GM12878 (cell line): ENCODE data around the gene CHRDL1. TPM values are rescaled to one million over a fixed set of nuclear protein-coding genes. Genes with fewer than 3 reads are reported as not detected.

Experiments used
- ATF2 ChIP-seq: IDR thresholded peaks from 2 replicates; pipeline ENCODE4 v1.6.1; 2012; ENCODE audit warnings: low read length, inconsistent platforms
- CBFB ChIP-seq: IDR thresholded peaks from 2 replicates; pipeline ENCODE4 v1.6.1; 2016; ENCODE audit warnings: antibody characterized with exemption, low read depth
- CEBPB ChIP-seq, 2 experiments: fragments of 150-350 bp in 1 of 2; IDR thresholded peaks; 2 replicates each; pipeline ENCODE4 v1.6.1; 2012 to 2014; ENCODE audit warnings: low read depth in 2 of 2, low read length in 2 of 2, borderline replicate concordance in 1 of 2, inconsistent platforms in 1 of 2
- CHD4 ChIP-seq: fragments of 200-600 bp; sonication (generic); IDR thresholded peaks from 2 replicates; pipeline ENCODE4 v1.6.1; 2016; ENCODE audit warnings: mild to moderate bottlenecking
- CREM ChIP-seq: IDR thresholded peaks from 2 replicates; pipeline ENCODE4 v1.6.1; 2014; ENCODE audit warnings: antibody characterized with exemption, low read depth
- EED ChIP-seq: sonication (generic); IDR thresholded peaks from 2 replicates; pipeline ENCODE4 v1.6.1; 2016; ENCODE audit warnings: antibody characterized with exemption, low read depth
- EP300 ChIP-seq, 2 experiments: fragments of 150-350 bp in 1 of 2; IDR thresholded peaks; 2 replicates each; pipeline ENCODE4 v1.6.1; 2011 to 2012; ENCODE audit warnings: low read depth in 2 of 2, low read length in 2 of 2, borderline replicate concordance in 1 of 2, improper control_type of control experiment in 1 of 2, inconsistent platforms in 1 of 2; ENCODE audit not compliant: control insufficient read depth in 1 of 2
- ETV6 ChIP-seq, 2 experiments: fragments of 450-650 bp in 1 of 2; IDR thresholded peaks in 1 of 2; conservative IDR thresholded peaks in 1 of 2; 2 replicates each; pipeline ENCODE4 v1.6.1; 2014; ENCODE audit warnings: antibody characterized with exemption in 1 of 2, borderline replicate concordance in 1 of 2, low read depth in 1 of 2, mild to moderate bottlenecking in 1 of 2, moderate library complexity in 1 of 2
- FOS ChIP-seq: IDR thresholded peaks from 3 replicates; pipeline ENCODE4 v1.6.1; 2011; ENCODE audit warnings: borderline replicate concordance; ENCODE audit not compliant: insufficient read length; ENCODE audit errors: extremely low read depth
- GABPA ChIP-seq: IDR thresholded peaks from 2 replicates; pipeline ENCODE4 v1.6.1; 2014; ENCODE audit warnings: antibody characterized with exemption, low read depth, mild to moderate bottlenecking, inconsistent platforms
- GATAD2B ChIP-seq: fragments of 450-650 bp; conservative IDR thresholded peaks from 2 replicates; pipeline ENCODE4 v1.6.1; 2017; ENCODE audit warnings: low read depth, mild to moderate bottlenecking, moderate library complexity
- IKZF2 ChIP-seq, 2 experiments: fragments of 450-650 bp; IDR thresholded peaks; 2 replicates each; pipeline ENCODE4 v1.6.1; 2017; ENCODE audit warnings: mild to moderate bottlenecking in 2 of 2, moderate library complexity in 2 of 2
- IRF3 ChIP-seq: fragments of 450-650 bp; IDR thresholded peaks from 2 replicates; pipeline ENCODE4 v1.6.1; 2014; ENCODE audit warnings: mild to moderate bottlenecking
- JUNB ChIP-seq: IDR thresholded peaks from 2 replicates; pipeline ENCODE4 v1.6.1; 2016; ENCODE audit warnings: antibody characterized with exemption, mild to moderate bottlenecking
- LARP7 ChIP-seq: fragments of 450-650 bp; IDR thresholded peaks from 2 replicates; pipeline ENCODE4 v1.6.1; 2017; ENCODE audit warnings: mild to moderate bottlenecking
- MEF2A ChIP-seq: IDR thresholded peaks from 2 replicates; pipeline ENCODE4 v1.6.1; 2011; ENCODE audit warnings: low read depth, mild to moderate bottlenecking, low read length, moderate library complexity; ENCODE audit not compliant: insufficient read depth
- MTA2 ChIP-seq: fragments of 450-650 bp; IDR thresholded peaks from 2 replicates; pipeline ENCODE4 v1.6.1; 2016; ENCODE audit warnings: low read depth, mild to moderate bottlenecking, moderate library complexity
- NFIC ChIP-seq: IDR thresholded peaks from 2 replicates; pipeline ENCODE4 v1.6.1; 2012; ENCODE audit warnings: low read depth, mild to moderate bottlenecking, inconsistent platforms, low read length, moderate library complexity
- NR2C2 ChIP-seq: IDR thresholded peaks from 2 replicates; pipeline ENCODE4 v1.6.1; 2011; ENCODE audit warnings: borderline replicate concordance, low read depth; ENCODE audit not compliant: control insufficient read depth, insufficient read length
- PAX8 ChIP-seq: fragments of 450-650 bp; IDR thresholded peaks from 2 replicates; pipeline ENCODE4 v1.6.1; 2017; ENCODE audit warnings: mild to moderate bottlenecking, moderate library complexity
- PKNOX1 ChIP-seq: fragments of 450-650 bp; IDR thresholded peaks from 2 replicates; pipeline ENCODE4 v1.6.1; 2016; ENCODE audit warnings: mild to moderate bottlenecking
- SMAD5 ChIP-seq: IDR thresholded peaks from 2 replicates; pipeline ENCODE4 v1.6.1; 2016; ENCODE audit warnings: antibody characterized with exemption, low read depth
- SMC3 ChIP-seq: IDR thresholded peaks from 2 replicates; pipeline ENCODE4 v1.6.1; 2011; ENCODE audit warnings: low read length, improper control_type of control experiment, borderline replicate concordance
- SP1 ChIP-seq: IDR thresholded peaks from one replicate; pipeline ENCODE4 v1.6.1; 2011; ENCODE audit warnings: low read depth, low read length
- SPI1 ChIP-seq: IDR thresholded peaks from 2 replicates; pipeline ENCODE4 v1.6.1; 2011; ENCODE audit warnings: low read depth, mild to moderate bottlenecking, low read length, moderate library complexity, borderline replicate concordance; ENCODE audit not compliant: insufficient read depth
- SUZ12 ChIP-seq: fragments of 200-600 bp; sonication (generic); IDR thresholded peaks from one replicate; pipeline ENCODE4 v1.6.1; 2018; ENCODE audit warnings: antibody characterized with exemption, mild to moderate bottlenecking; ENCODE audit not compliant: unreplicated experiment
- USF2 ChIP-seq: IDR thresholded peaks from 2 replicates; pipeline ENCODE4 v1.6.1; 2011; ENCODE audit warnings: low read depth, low read length, improper control_type of control experiment, borderline replicate concordance
- ZNF207 ChIP-seq: fragments of 450-650 bp; IDR thresholded peaks from 2 replicates; pipeline ENCODE4 v1.6.1; 2014; ENCODE audit warnings: antibody characterized with exemption, mild to moderate bottlenecking, borderline replicate concordance
- ZZZ3 ChIP-seq: IDR thresholded peaks from 2 replicates; pipeline ENCODE4 v1.6.1; 2011; ENCODE audit warnings: low read depth; ENCODE audit not compliant: control insufficient read depth, insufficient read length
- polyA plus RNA-seq, 11 experiments: library from polyadenylated mRNA; depleted of rRNA in 4 of 11; unstranded in 6 of 11; stranded (reverse) in 5 of 11; fragments of >200 nt; fragmentation: Nextera tagmentation in 4 of 11; fragmentation: Illumina TruSeq in 1 of 11; extraction: Ambion mirVana in 4 of 11; extraction: Trizol in 1 of 11; gene quantifications; 1 replicate in 1 of 11; 2 replicates in 10 of 11; pipeline versions ENCODE4 v1.2.1 to v1.2.3, GENCODE V29; 2011 to 2016; ENCODE audit warnings: inconsistent platforms in 2 of 11, missing spikeins in 2 of 11, low read depth in 1 of 11
- total RNA-seq, 4 experiments: library from RNA; depleted of rRNA in 3 of 4; stranded (reverse); fragments of >200 nt in 3 of 4; fragmentation: Illumina TruSeq in 1 of 4; extraction: Trizol in 1 of 4; gene quantifications; 2 replicates each; pipeline versions ENCODE4 v1.2.1 to v1.2.3, GENCODE V29; 2013 to 2021

Gene CHRDL1
- total and polyA plus RNA-seq, 10 of the 15 experiments (the other 5 are each of a cell fraction or from before 2014, with no cell fraction given), result 0.05 to 0.47 (median 0.25) TPM

GRCh38 chrX:110698696-110699095 lies 96.9 kb downstream of the CHRDL1 start (continued):
- TF ChIP-seq PAX8 (no peak), SMC3 (no peak), GATAD2B (no peak), LARP7 (no peak), IKZF2 (IDR thresholded peaks at IDR 0.05) (peak; percentile 43 to 60; a peak in 2 of 4 replicates), NR2C2 (no peak), MTA2 (peak; percentile 52; the same call in 1 of the 2 replicates), IRF3 (no peak), ETV6 (conservative IDR thresholded peaks at IDR 0.05 in 1 of 2, IDR thresholded peaks at IDR 0.05 in 1 of 2; ENCODE audit: borderline replicate concordance in 1 of 2, low read depth in 1 of 2) (peak in 1 of 2 experiments; percentile 42; a peak in 1 of 4 replicates), EP300 (IDR thresholded peaks at IDR 0.05; ENCODE audit: borderline replicate concordance in 1 of 2, control insufficient read depth in 1 of 2, low read depth in 2 of 2, low read length in 2 of 2) (peak; percentile 31 to 55; a peak in 1 of 4 replicates), CEBPB (IDR thresholded peaks at IDR 0.05; ENCODE audit: borderline replicate concordance in 1 of 2, low read depth in 2 of 2, low read length in 2 of 2) (no peak), FOS (no peak), SP1 (no peak), SUZ12 (no peak), GABPA (0 out of 2 replicates have a peak, but pooled peaks have one; percentile 38), CBFB (no peak), SMAD5 (no peak), CHD4 (no peak), USF2 (no peak), SPI1 (peak; percentile 82), ATF2 (peak; percentile 71), NFIC (peak; percentile 49; the same call in 1 of the 2 replicates), JUNB (peak; percentile 51), ZNF207 (no peak), EED (peak; percentile 45; the same call in 1 of the 2 replicates), MEF2A (peak; percentile 57; the same call in 1 of the 2 replicates), ZZZ3 (no peak), CREM (peak; percentile 48; the same call in 1 of the 2 replicates), PKNOX1 (peak; percentile 68)
